Testis (tissue), 3 donors: ENCODE data around the gene LDLRAD4. TPM values are rescaled to one million over a fixed set of nuclear protein-coding genes. Genes with fewer than 3 reads are reported as not detected.

Source experiments
- DNase-seq: peaks from one replicate; pipeline ENCODE4 v3.0.0-alpha.2; 2019
- H3K27ac ChIP-seq, 2 donors: fragments of 200-600 bp; sonication (generic); one replicate each; pipeline ENCODE4 v1.5.1; 2019
- H3K27me3 ChIP-seq: fragments of 200-600 bp; sonication (generic); one replicate; pipeline ENCODE4 v1.5.1; 2019
- H3K36me3 ChIP-seq: fragments of 200-600 bp; sonication (generic); one replicate; pipeline ENCODE4 v1.5.1; 2017; ENCODE audit warnings: low read depth; ENCODE audit errors: missing control alignments
- H3K4me1 ChIP-seq: fragments of 200-600 bp; sonication (generic); one replicate; pipeline ENCODE4 v1.5.1; 2019
- H3K4me3 ChIP-seq, 2 donors: fragments of 200-600 bp; sonication (generic); one replicate each; pipeline ENCODE4 v1.5.1; 2017 to 2019
- H3K9me3 ChIP-seq: fragments of 200-600 bp; sonication (generic); one replicate; pipeline ENCODE4 v1.5.1; 2017
- POLR2A ChIP-seq: fragments of 450-650 bp; IDR thresholded peaks from one replicate; pipeline ENCODE4 v1.6.1; 2017; ENCODE audit warnings: antibody characterized with exemption, mild to moderate bottlenecking, moderate library complexity
- WGBS, 2 donors: methylation state at CpG; one replicate each; pipeline ENCODE4 v1.1.5; 2018; 5-methylcytosine and 5-hydroxymethylcytosine counted together
- intact Hi-C: fragments of 100-400 bp; cut with DNase I; formaldehyde crosslinking; loops from one replicate; pipeline ENCODE4 v1.15.1; 2023; ENCODE audit warnings: low total_unique reads
- polyA plus RNA-seq: library from polyadenylated mRNA; stranded (reverse); fragments of 350-450 nt; fragmentation: Illumina TruSeq; extraction: RNeasy Lipid Tissue Mini Kit (QIAGEN cat#74804); gene quantifications from one replicate; pipeline ENCODE4 v1.2.3, GENCODE V29; 2014; ENCODE audit warnings: low read depth, low replicate concordance; ENCODE audit not compliant: insufficient read depth
- total RNA-seq, 2 donors: library from RNA; depleted of rRNA; stranded (reverse); fragments of >200 nt; gene quantifications; one replicate each; pipeline ENCODE4 v1.2.3, GENCODE V29; 2016
- TF ChIP-seq, protein P1 (sequence below), 3 experiments: fragments of 450-650 bp in 2 of 3; fragments of 200-600 bp in 1 of 3; sonication (generic) in 1 of 3; IDR thresholded peaks; one replicate each; pipeline ENCODE4 v1.5.1; 2016 to 2019; ENCODE audit warnings: antibody characterized with exemption in 3 of 3, mild to moderate bottlenecking in 2 of 3, moderate library complexity in 1 of 3

LDLRAD4 gene
- total and polyA plus RNA-seq, 3 donors from 2014 or later, result 22.0 to 42.2 (median 25.9) TPM

GRCh38 chr18:13382954-13383827 lies 164.6 kb downstream of the LDLRAD4 start:
- H3K36me3 ChIP-seq, result no peaks in the 10 kb centered on the region
- WGBS, 2 donors, result 90% methylated on average over 19 of the region's 19 CpGs
- peak overlapping the region in 1 of 2 donors; percentile 42 for H3K27ac ChIP-seq
- no peaks in the 10 kb centered on the region for H3K27me3 ChIP-seq
- no peak for DNase-seq
- H3K4me3 ChIP-seq, result no peak overlapping the region
- no peaks in the 10 kb centered on the region for H3K4me1 ChIP-seq
- intact Hi-C loops, result no loop called here
- no peaks in the 10 kb centered on the region for H3K9me3 ChIP-seq
- TF ChIP-seq, protein P1, sequence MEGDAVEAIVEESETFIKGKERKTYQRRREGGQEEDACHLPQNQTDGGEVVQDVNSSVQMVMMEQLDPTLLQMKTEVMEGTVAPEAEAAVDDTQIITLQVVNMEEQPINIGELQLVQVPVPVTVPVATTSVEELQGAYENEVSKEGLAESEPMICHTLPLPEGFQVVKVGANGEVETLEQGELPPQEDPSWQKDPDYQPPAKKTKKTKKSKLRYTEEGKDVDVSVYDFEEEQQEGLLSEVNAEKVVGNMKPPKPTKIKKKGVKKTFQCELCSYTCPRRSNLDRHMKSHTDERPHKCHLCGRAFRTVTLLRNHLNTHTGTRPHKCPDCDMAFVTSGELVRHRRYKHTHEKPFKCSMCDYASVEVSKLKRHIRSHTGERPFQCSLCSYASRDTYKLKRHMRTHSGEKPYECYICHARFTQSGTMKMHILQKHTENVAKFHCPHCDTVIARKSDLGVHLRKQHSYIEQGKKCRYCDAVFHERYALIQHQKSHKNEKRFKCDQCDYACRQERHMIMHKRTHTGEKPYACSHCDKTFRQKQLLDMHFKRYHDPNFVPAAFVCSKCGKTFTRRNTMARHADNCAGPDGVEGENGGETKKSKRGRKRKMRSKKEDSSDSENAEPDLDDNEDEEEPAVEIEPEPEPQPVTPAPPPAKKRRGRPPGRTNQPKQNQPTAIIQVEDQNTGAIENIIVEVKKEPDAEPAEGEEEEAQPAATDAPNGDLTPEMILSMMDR (IDR thresholded peaks at IDR 0.05), result no peak

- intact Hi-C loops, result no loop called here
- Histone ChIP-seq H3K4me1 (no peaks in the 10 kb centered on the region), H3K27me3 (no peaks in the 10 kb centered on the region), H3K36me3 (no peaks in the 10 kb centered on the region), H3K4me3 (no peak overlapping the region), H3K27ac (no peak overlapping the region), H3K9me3 (no peaks in the 10 kb centered on the region)
- WGBS, 2 donors, result 86 to 94% methylated on average over 1 to 40 of the region's 40 CpGs
- no peak for DNase-seq
- no peak for TF ChIP-seq POLR2A
Observed at GRCh38 chr18:13386891-13387801, 168.6 kb downstream of the LDLRAD4 start.

DNA sequence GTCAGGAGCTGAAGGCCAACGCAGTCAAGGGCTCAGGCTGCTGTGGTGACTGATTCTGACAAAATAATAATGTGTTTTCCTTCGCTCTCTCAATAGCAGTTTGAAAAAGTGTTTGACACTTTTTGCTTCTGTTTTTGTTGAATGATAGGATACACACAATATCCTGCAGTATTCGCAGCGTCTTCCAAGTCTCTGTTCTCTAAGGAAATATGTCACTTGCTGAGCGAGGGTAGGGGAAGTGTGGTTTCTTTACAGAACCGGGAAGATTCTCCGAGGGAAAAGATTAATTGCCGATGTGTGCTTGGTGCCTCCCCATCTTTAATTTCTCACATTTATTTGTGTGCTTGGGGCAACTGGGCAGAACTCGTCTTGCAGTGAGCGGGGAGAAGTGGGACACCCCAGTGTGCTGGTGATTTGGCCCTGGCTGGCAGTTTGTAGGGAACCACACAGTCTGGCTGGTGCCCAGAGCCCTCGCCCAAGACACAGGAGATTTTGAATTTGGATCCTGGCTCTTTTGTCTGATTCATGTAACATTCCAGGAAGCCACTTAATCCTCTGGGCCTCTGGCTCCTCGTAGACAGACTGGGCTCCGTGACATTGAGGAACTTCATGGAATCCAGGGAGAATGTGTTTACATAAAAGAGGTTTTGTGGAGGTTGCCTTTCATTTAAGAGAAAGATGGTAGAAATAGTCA lies 169.4 kb downstream of the LDLRAD4 start:
- 85 to 90% methylated on average over 13 of the region's 13 CpGs for WGBS, 2 donors
- DNase-seq, result no peak
- Histone ChIP-seq H3K27ac (no peak overlapping the region), H3K36me3 (no peaks in the 10 kb centered on the region), H3K4me1 (no peaks in the 10 kb centered on the region), H3K9me3 (no peaks in the 10 kb centered on the region), H3K4me3 (no peak overlapping the region), H3K27me3 (no peaks in the 10 kb centered on the region)
- TF ChIP-seq POLR2A, result no peak
- TF ChIP-seq, protein P1 (IDR thresholded peaks at IDR 0.05), result no peak
- intact Hi-C loops, result no loop called here

DNA sequence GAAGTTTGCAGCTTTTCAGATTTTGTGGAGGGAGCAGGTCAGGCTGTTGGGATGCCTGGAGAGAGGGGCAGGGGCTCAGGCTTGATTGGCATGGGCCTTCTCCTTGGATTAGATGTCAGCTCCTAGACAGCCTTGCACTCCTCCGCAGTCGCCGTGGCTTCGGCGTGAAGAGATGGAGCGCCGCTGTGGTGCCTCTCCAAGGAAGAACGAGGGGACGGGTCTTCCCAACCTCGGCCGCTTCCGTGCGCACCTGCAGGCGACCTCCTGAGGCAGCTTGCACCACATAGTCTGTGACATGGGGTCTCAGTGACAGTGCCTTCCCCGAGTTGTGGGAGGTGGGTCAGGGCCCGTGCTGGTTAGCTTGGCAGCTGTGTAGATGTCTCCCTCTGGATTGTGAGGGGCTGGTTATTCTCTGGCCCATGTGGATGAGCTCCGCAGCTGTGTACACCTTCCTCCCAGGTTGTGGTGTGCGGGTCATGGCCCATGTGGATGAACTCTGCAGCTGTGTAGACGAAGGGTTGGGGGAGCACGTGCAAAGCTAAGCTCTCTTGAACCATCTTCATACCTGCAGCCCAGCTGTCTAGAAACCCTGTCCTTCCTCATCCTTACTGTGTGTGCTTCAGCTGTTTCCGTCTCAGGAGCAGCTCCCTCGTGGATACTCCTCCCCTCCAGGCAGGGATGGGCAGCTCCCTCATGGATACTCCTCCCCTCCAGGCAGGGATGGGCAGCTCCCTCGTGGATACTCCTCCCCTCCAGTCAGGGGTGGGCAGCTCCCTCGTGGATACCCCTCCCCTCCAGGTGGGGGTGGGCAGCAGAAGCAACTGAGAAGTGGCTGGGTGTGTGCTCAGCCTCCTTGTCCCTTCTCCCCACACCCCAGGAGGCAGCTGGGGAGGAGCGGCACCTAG lies 170.3 kb downstream of the LDLRAD4 start:
- intact Hi-C loops, result no loop called here

More for the DNA sequence above, 170.3 kb downstream of the LDLRAD4 start:
- no peaks in the 10 kb centered on the region for H3K9me3 ChIP-seq
- no peak for DNase-seq
- H3K27me3 ChIP-seq, result no peaks in the 10 kb centered on the region
- whole genome bisulfite sequencing, 2 donors, result 80 to 88% methylated on average over 9 to 25 of the region's 25 CpGs
- H3K4me1 ChIP-seq, result no peaks in the 10 kb centered on the region
- H3K27ac ChIP-seq, result no peak overlapping the region
- TF ChIP-seq, protein P1 (IDR thresholded peaks at IDR 0.05), result no peak
- no peak for TF ChIP-seq POLR2A
- no peaks in the 10 kb centered on the region for H3K36me3 ChIP-seq
- H3K4me3 ChIP-seq, result no peak overlapping the region
